Glutamatergic neuron (in vitro differentiated cells): ENCODE results near the gene OR1L8. TPM values are rescaled to one million over a fixed set of nuclear protein-coding genes. Genes with fewer than 3 reads are reported as not detected.

Experiments used
- DNase-seq: peaks from one replicate; pipeline ENCODE4 v3.0.0; 2022
- H3K27ac Mint-ChIP-seq: one replicate; pipeline ENCODE4 v1.8.0; 2020; ENCODE audit warnings: mild to moderate bottlenecking, mixed read lengths, inconsistent platforms; ENCODE audit not compliant: unreplicated experiment
- H3K27me3 Mint-ChIP-seq: one replicate; pipeline ENCODE4 v1.8.0; 2020; ENCODE audit warnings: mild to moderate bottlenecking, moderate library complexity, mixed read lengths, inconsistent platforms; ENCODE audit not compliant: unreplicated experiment
- H3K36me3 Mint-ChIP-seq: one replicate; pipeline ENCODE4 v1.8.0; 2020; ENCODE audit warnings: mild to moderate bottlenecking, mixed read lengths, inconsistent platforms; ENCODE audit not compliant: unreplicated experiment
- H3K4me1 Mint-ChIP-seq: one replicate; pipeline ENCODE4 v1.8.0; 2020; ENCODE audit warnings: mild to moderate bottlenecking, low read depth, mixed read lengths, inconsistent platforms; ENCODE audit not compliant: unreplicated experiment
- H3K4me3 Mint-ChIP-seq: one replicate; pipeline ENCODE4 v1.8.0; 2020; ENCODE audit warnings: mild to moderate bottlenecking, mixed read lengths, inconsistent platforms; ENCODE audit not compliant: unreplicated experiment
- H3K9me3 Mint-ChIP-seq: one replicate; pipeline ENCODE4 v1.8.0; 2020; ENCODE audit warnings: mild to moderate bottlenecking, moderate library complexity, mixed read lengths, inconsistent platforms; ENCODE audit not compliant: unreplicated experiment
- total RNA-seq: library from RNA; stranded (reverse); fragmentation: NEBNext Ultra II Directional; extraction: Animal tissue kit (Norgen Biotek cat#: 25700); gene quantifications from one replicate; pipeline ENCODE4 v1.2.1, GENCODE V29; 2021; ENCODE audit not compliant: unreplicated experiment
- TF ChIP-seq, protein P1 (sequence below): fragments of 200-600 bp; sonication (generic); IDR thresholded peaks from one replicate; pipeline ENCODE4 v1.5.0; 2021; ENCODE audit not compliant: partially characterized antibody, unreplicated experiment

The OR1L8 gene
- total RNA-seq, 1 donor from 2014 or later = not detected

- Mint-ChIP-seq H3K4me1 (no peaks in the 10 kb centered on the region), H3K27me3 (peaks cover 2% of the 10 kb centered on the region), H3K4me3 (no peak overlapping the region), H3K36me3 (no peaks in the 10 kb centered on the region), H3K9me3 (no peaks in the 10 kb centered on the region), H3K27ac (no peak overlapping the region)
- TF ChIP-seq, protein P1, sequence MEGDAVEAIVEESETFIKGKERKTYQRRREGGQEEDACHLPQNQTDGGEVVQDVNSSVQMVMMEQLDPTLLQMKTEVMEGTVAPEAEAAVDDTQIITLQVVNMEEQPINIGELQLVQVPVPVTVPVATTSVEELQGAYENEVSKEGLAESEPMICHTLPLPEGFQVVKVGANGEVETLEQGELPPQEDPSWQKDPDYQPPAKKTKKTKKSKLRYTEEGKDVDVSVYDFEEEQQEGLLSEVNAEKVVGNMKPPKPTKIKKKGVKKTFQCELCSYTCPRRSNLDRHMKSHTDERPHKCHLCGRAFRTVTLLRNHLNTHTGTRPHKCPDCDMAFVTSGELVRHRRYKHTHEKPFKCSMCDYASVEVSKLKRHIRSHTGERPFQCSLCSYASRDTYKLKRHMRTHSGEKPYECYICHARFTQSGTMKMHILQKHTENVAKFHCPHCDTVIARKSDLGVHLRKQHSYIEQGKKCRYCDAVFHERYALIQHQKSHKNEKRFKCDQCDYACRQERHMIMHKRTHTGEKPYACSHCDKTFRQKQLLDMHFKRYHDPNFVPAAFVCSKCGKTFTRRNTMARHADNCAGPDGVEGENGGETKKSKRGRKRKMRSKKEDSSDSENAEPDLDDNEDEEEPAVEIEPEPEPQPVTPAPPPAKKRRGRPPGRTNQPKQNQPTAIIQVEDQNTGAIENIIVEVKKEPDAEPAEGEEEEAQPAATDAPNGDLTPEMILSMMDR = no peak
- no peak for DNase-seq
Observed at GRCh38 chr9:122519376-122519775, 63.8 kb downstream of the OR1L8 start.

- H3K36me3 Mint-ChIP-seq = no peaks in the 10 kb centered on the region
- no peaks in the 10 kb centered on the region for H3K9me3 Mint-ChIP-seq
- H3K27me3 Mint-ChIP-seq = peaks cover 2% of the 10 kb centered on the region
- TF ChIP-seq, protein P1 = no peak
- H3K4me3 Mint-ChIP-seq = no peak within 1 kb of the TSS
- H3K4me1 Mint-ChIP-seq = no peaks in the 10 kb centered on the region
- H3K27ac Mint-ChIP-seq = no peak within 1 kb of the TSS
- DNase-seq = no peak
Observed at GRCh38 chr9:122518841-122519240, 64.3 kb downstream of the OR1L8 start, which contains the start of gene OR1J4. OR1J4 (plus strand) TSS chr9:122519141; CDS start chr9:122519141, 0 bp downstream.

- H3K27ac Mint-ChIP-seq = no peak overlapping the region
- no peaks in the 10 kb centered on the region for H3K9me3 Mint-ChIP-seq
- H3K36me3 Mint-ChIP-seq = no peaks in the 10 kb centered on the region
- TF ChIP-seq, protein P1 = no peak
- no peaks in the 10 kb centered on the region for H3K4me1 Mint-ChIP-seq
- no peak overlapping the region for H3K4me3 Mint-ChIP-seq
- H3K27me3 Mint-ChIP-seq = peaks cover 2% of the 10 kb centered on the region
- DNase-seq = no peak
Observed at GRCh38 chr9:122518226-122518625, 65.0 kb downstream of the OR1L8 start.

Other genes with a start within 250 kb of the OR1L8 start
- 0.39 TPM for gene PTGS1, start 212.4 kb downstream of the OR1L8 start, total RNA-seq
- not detected for gene OR1J1, start 105.5 kb downstream of the OR1L8 start, total RNA-seq
- not detected for gene OR1J2, start 72.6 kb downstream of the OR1L8 start, total RNA-seq
- not detected for gene OR1J4, start 64.2 kb downstream of the OR1L8 start, total RNA-seq
- not detected for gene OR1N1, start 56.1 kb downstream of the OR1L8 start, total RNA-seq
- not detected for gene OR1N2, start 30.3 kb downstream of the OR1L8 start, total RNA-seq
- not detected for gene OR1Q1, start 31.4 kb upstream of the OR1L8 start, total RNA-seq
- not detected for gene OR1B1, start 74.2 kb upstream of the OR1L8 start, total RNA-seq
- gene OR1L1, start 78.3 kb upstream of the OR1L8 start, total RNA-seq = not detected
- not detected for gene OR1L3, start 91.7 kb upstream of the OR1L8 start, total RNA-seq
- gene OR1L4, start 140.6 kb upstream of the OR1L8 start, total RNA-seq = not detected
- gene OR1L6, start 158.9 kb upstream of the OR1L8 start, total RNA-seq = not detected
- not detected for gene OR5C1, start 205.5 kb upstream of the OR1L8 start, total RNA-seq
- not detected for gene OR1K1, start 216.7 kb upstream of the OR1L8 start, total RNA-seq
- 27.6 TPM for gene PDCL, start 245.2 kb upstream of the OR1L8 start, total RNA-seq